ENCODE measurements around the gene GPR32. TPM values are rescaled to one million over a fixed set of nuclear protein-coding genes. Genes with fewer than 3 reads are reported as not detected.

The GPR32 gene
- total RNA-seq, 4 donors from 2014 or later, result not detected

GRCh38 chr19:50728084-50728737 lies 42.1 kb upstream of the GPR32 start:
- no peaks in the 10 kb centered on the region for H3K36me3 ChIP-seq
- no peak for TF ChIP-seq POLR2A (IDR thresholded peaks at IDR 0.05)
- TF ChIP-seq CTCF (IDR thresholded peaks at IDR 0.05), result no peak
- intact Hi-C loops (cut with DNase I), result no loop called here
- no peak overlapping the region for H3K4me3 ChIP-seq (replicated peaks in 1 of 3)
- peak; percentile 57 to 60 for DNase-seq
- H3K27ac ChIP-seq, result no peak overlapping the region
- H3K27me3 ChIP-seq, result no peaks in the 10 kb centered on the region
- 8 to 19% methylated on average over 28 to 35 of the region's 39 CpGs for WGBS, 2 donors
- no peaks in the 10 kb centered on the region for H3K9me3 ChIP-seq
- H3K4me1 ChIP-seq, result peaks cover 19 to 21% of the 10 kb centered on the region in 2 donors

GRCh38 chr19:50729894-50730293 lies 40.4 kb upstream of the GPR32 start:
- Histone ChIP-seq H3K4me1 (peaks cover 12 to 15% of the 10 kb centered on the region in 2 donors), H3K27ac (no peak overlapping the region), H3K9me3 (no peaks in the 10 kb centered on the region), H3K36me3 (no peaks in the 10 kb centered on the region), H3K27me3 (no peaks in the 10 kb centered on the region), H3K4me3 (replicated peaks in 1 of 3) (no peak overlapping the region)
- no peak for TF ChIP-seq POLR2A (IDR thresholded peaks at IDR 0.05)
- TF ChIP-seq CTCF (IDR thresholded peaks at IDR 0.05), result no peak
- no peak for DNase-seq
- intact Hi-C loops (cut with DNase I), result no loop called here
- WGBS, 2 donors, result 79 to 81% methylated on average over 5 of the region's 5 CpGs

- TF ChIP-seq CTCF (IDR thresholded peaks at IDR 0.05) (no peak), POLR2A (IDR thresholded peaks at IDR 0.05) (no peak)
- 61 to 65% methylated on average over 7 of the region's 7 CpGs for WGBS, 2 donors
- H3K27me3 ChIP-seq, result no peaks in the 10 kb centered on the region
- no peaks in the 10 kb centered on the region for H3K9me3 ChIP-seq
- no peak overlapping the region for H3K4me3 ChIP-seq (replicated peaks in 1 of 3)
- DNase-seq, result no peak
- no peak overlapping the region for H3K27ac ChIP-seq
- H3K4me1 ChIP-seq, result no peaks in the 10 kb centered on the region
- intact Hi-C loops (cut with DNase I), result no loop called here
- H3K36me3 ChIP-seq, result no peaks in the 10 kb centered on the region
Measured at GRCh38 chr19:50735869-50736268, 34.4 kb upstream of the GPR32 start.

GRCh38 chr19:50736338-50736737 lies 33.9 kb upstream of the GPR32 start:
- intact Hi-C loops (cut with DNase I), result no loop called here
- no peak for DNase-seq
- H3K27ac ChIP-seq, result no peak overlapping the region
- 65 to 67% methylated on average over 5 of the region's 5 CpGs for WGBS, 2 donors
- H3K36me3 ChIP-seq, result no peaks in the 10 kb centered on the region
- H3K9me3 ChIP-seq, result no peaks in the 10 kb centered on the region
- H3K4me1 ChIP-seq, result no peaks in the 10 kb centered on the region
- TF ChIP-seq POLR2A (IDR thresholded peaks at IDR 0.05) (no peak), CTCF (IDR thresholded peaks at IDR 0.05) (no peak)
- H3K4me3 ChIP-seq (replicated peaks in 1 of 3), result no peak overlapping the region
- no peaks in the 10 kb centered on the region for H3K27me3 ChIP-seq

GRCh38 chr19:50739132-50739913 lies 30.9 kb upstream of the GPR32 start:
- no peak for DNase-seq
- Histone ChIP-seq H3K9me3 (no peaks in the 10 kb centered on the region), H3K4me3 (replicated peaks in 1 of 3) (no peak overlapping the region), H3K4me1 (no peaks in the 10 kb centered on the region), H3K27ac (no peak overlapping the region), H3K36me3 (no peaks in the 10 kb centered on the region), H3K27me3 (no peaks in the 10 kb centered on the region)
- intact Hi-C loops (cut with DNase I), result no loop called here
- TF ChIP-seq CTCF (IDR thresholded peaks at IDR 0.05) (no peak), POLR2A (IDR thresholded peaks at IDR 0.05) (no peak)
- 76 to 77% methylated on average over 23 of the region's 23 CpGs for WGBS, 2 donors

Measured in thyroid gland (tissue), 4 donors.